Brain microvascular endothelial cell (primary cell): ENCODE data around the gene KATNB1.

Source experiments
- DNase-seq: peaks from one replicate; pipeline ENCODE4 v3.0.0-alpha.2; 2020
- H3K27ac ChIP-seq: fragments of 250-450 bp; sonication (Bioruptor Pico); 2 replicates; pipeline ENCODE4 v1.5.1; 2020; ENCODE audit warnings: mild to moderate bottlenecking, moderate library complexity
- H3K27me3 ChIP-seq: fragments of 250-450 bp; sonication (Bioruptor Pico); replicated peaks from 2 replicates; pipeline ENCODE4 v1.5.1; 2020; ENCODE audit warnings: mild to moderate bottlenecking
- H3K36me3 ChIP-seq: fragments of 250-450 bp; sonication (Bioruptor Pico); replicated peaks from 2 replicates; pipeline ENCODE4 v1.5.1; 2020; ENCODE audit warnings: mild to moderate bottlenecking
- H3K4me3 ChIP-seq: 2 replicates; pipeline ENCODE4 v1.5.1; 2011; ENCODE audit warnings: low read depth, mild to moderate bottlenecking, control low read depth, low read length, moderate library complexity
- in situ Hi-C: cut with HindIII; loops from 2 replicates; pipeline ENCODE4 v1.10.0; 2017; ENCODE audit warnings: low sequenced_read_pairs, low pct_ligation_motif_present
- TF ChIP-seq, protein P1 (sequence below): IDR thresholded peaks from 2 replicates; pipeline ENCODE4 v1.5.1; 2011; ENCODE audit warnings: low read depth, mild to moderate bottlenecking, moderate library complexity, low read length, control low read depth, inconsistent platforms; ENCODE audit errors: missing control alignments

The KATNB1 gene

DNA sequence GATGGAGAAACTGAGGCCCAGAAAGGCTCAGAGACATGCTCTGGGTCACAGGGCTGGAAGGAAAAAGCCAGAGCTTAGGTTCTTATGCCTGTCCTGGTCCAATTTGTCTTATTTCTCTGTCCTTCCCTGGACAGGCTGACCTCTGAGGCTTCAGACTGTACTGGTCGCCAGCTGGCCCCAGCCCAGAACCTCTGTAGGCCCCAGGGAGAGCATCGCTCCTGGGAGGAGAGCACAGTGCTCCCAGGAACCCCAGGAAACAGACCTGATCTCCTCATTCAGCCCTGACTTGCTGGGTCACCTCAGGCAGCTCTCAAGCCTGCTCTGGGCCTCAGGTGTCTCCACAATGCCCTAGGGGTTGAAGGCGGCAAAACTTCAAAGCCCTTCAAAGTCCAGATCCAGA lies 36.1 kb upstream of the KATNB1 start:
- TF ChIP-seq, protein P1, sequence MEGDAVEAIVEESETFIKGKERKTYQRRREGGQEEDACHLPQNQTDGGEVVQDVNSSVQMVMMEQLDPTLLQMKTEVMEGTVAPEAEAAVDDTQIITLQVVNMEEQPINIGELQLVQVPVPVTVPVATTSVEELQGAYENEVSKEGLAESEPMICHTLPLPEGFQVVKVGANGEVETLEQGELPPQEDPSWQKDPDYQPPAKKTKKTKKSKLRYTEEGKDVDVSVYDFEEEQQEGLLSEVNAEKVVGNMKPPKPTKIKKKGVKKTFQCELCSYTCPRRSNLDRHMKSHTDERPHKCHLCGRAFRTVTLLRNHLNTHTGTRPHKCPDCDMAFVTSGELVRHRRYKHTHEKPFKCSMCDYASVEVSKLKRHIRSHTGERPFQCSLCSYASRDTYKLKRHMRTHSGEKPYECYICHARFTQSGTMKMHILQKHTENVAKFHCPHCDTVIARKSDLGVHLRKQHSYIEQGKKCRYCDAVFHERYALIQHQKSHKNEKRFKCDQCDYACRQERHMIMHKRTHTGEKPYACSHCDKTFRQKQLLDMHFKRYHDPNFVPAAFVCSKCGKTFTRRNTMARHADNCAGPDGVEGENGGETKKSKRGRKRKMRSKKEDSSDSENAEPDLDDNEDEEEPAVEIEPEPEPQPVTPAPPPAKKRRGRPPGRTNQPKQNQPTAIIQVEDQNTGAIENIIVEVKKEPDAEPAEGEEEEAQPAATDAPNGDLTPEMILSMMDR, result no peak
- Histone ChIP-seq H3K36me3 (no peaks in the 10 kb centered on the region), H3K27ac (no peak overlapping the region), H3K4me3 (no peak overlapping the region), H3K27me3 (no peaks in the 10 kb centered on the region)
- in situ Hi-C loops, result no loop called here
- DNase-seq, result no peak

DNA sequence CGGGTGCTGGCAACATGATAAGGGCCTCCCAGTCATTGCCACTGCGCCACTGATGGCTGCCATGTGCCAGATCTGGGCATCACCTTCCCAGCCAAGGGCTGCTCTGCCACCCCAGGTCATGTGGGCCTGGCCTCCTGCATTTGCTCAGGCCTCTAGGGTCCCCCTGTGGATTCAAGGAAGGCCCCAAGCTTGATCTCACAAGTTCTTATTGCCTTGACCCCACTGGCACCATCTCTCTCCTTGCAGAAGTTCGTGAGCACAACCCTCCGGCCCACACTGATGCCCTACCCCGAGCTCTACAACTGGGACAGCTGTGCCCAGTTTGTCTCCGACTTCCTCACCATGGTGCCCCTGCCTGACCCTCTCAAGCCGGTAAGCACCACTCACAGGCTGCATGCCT lies 35.7 kb upstream of the KATNB1 start:
- Histone ChIP-seq H3K27me3 (no peaks in the 10 kb centered on the region), H3K27ac (no peak overlapping the region), H3K36me3 (no peaks in the 10 kb centered on the region), H3K4me3 (no peak overlapping the region)
- in situ Hi-C loops, result no loop called here
- no peak for DNase-seq
- TF ChIP-seq, protein P1, result no peak

DNA sequence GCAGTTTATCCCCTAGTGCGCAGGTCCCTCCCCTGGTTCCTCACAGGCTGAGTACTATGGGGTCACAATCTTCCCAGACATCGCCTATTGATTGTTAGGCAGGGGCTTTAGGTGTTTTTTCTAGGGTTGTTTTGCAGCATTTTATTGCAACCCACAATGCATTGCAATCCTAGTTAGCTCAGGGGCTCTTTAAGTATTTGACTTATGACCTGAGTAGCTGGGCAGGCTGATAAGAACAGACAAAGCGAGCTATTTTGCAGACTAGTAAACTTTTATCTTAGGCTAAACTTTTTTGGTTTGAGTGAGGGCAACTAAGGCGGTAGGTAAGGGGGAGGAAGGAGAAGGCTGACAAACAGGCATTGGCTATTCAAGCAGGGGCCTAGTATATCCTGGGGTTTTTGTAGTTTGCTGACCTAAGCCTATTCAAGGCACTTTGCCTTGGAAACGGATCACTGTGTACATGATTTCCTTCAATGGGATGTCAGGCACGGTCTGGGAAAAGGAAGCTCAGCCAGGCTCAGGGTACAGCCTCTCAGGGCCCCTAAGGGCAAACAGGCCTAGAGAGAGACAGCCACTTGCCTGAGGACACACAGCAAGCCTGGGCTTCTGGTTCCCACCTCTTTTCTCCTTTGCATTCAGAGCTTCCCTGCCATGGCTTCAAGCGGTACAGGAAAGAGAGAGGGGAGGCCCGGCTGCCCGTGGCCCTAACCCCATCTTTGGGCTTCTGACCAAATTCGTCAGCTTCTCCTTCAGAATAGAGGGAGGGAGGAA lies 34.6 kb upstream of the KATNB1 start:
- Histone ChIP-seq H3K27me3 (no peaks in the 10 kb centered on the region), H3K27ac (no peak overlapping the region), H3K36me3 (no peaks in the 10 kb centered on the region), H3K4me3 (no peak overlapping the region)
- no peak for DNase-seq
- in situ Hi-C loops, result no loop called here
- TF ChIP-seq, protein P1, result no peak

DNA sequence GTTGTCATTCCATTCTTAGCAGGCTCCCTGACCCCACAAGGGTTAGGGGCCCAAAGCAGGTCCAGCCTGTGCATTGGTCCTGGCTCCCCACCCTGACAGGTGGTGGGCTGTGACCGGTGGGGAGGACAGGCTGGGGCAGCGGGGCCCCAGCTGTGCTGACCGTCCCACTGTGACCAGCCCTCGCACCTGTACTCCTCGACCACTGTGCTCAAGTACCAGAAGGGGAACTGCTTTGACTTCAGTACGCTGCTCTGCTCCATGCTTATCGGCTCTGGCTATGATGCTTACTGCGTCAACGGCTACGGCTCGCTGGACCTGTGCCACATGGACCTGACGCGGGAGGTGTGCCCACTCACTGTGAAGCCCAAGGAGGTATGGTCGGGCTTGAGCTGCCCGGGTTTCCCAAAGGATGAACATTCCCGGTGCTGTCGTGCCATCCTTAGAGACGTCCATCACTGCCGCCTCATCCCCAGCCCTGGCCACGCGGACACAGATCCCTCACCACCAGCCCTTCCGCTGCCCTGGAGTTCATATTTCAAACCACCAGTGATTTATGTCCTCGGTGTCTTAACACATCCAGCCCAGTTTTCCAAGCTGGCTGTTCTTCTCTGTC lies 33.7 kb upstream of the KATNB1 start:
- H3K27me3 ChIP-seq, result no peaks in the 10 kb centered on the region
- DNase-seq, result no peak
- H3K27ac ChIP-seq, result no peak overlapping the region
- TF ChIP-seq, protein P1, result no peak
- no peaks in the 10 kb centered on the region for H3K36me3 ChIP-seq
- H3K4me3 ChIP-seq, result no peak overlapping the region
- in situ Hi-C loops, result no loop called here

DNA sequence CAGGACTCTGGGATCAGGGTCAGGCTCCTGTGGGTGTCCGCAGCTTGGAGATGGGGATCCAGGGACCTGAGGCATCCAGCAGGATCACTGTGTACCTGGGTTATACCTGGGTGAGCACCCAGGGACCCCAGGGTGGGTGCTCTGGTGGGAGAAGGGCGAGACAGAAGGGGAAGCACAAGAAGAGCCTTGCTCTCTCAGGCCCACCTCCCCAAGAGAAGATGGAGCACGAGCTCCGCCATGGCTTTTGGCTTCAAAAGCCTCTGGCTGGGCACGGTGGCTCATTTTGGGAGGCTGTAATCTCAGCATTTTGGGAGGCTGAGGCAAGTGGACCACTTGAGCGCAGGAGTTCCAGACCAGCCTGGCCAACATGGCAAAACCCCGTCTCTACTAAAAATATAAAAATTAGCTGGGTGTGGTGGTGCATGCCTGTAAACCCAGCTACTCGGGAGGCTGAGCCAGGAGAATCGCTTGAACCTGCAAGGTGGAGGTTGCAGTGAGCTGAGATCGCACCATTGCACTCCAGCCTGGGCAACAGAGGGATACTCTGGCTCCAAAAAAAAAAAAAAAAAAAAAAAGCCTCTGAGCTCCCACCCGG lies 32.1 kb upstream of the KATNB1 start:
- in situ Hi-C loops, result no loop called here

More for the DNA sequence above, 32.1 kb upstream of the KATNB1 start:
- Histone ChIP-seq H3K27me3 (no peaks in the 10 kb centered on the region), H3K27ac (no peak overlapping the region), H3K36me3 (no peaks in the 10 kb centered on the region), H3K4me3 (no peak overlapping the region)
- TF ChIP-seq, protein P1, result no peak
- no peak for DNase-seq
